ENCODE data around the gene MICAL3. TPM values are rescaled to one million over a fixed set of nuclear protein-coding genes. Genes with fewer than 3 reads are reported as not detected.

The MICAL3 gene
- total RNA-seq, 1 donor from 2014 or later = 31.2 TPM

DNA sequence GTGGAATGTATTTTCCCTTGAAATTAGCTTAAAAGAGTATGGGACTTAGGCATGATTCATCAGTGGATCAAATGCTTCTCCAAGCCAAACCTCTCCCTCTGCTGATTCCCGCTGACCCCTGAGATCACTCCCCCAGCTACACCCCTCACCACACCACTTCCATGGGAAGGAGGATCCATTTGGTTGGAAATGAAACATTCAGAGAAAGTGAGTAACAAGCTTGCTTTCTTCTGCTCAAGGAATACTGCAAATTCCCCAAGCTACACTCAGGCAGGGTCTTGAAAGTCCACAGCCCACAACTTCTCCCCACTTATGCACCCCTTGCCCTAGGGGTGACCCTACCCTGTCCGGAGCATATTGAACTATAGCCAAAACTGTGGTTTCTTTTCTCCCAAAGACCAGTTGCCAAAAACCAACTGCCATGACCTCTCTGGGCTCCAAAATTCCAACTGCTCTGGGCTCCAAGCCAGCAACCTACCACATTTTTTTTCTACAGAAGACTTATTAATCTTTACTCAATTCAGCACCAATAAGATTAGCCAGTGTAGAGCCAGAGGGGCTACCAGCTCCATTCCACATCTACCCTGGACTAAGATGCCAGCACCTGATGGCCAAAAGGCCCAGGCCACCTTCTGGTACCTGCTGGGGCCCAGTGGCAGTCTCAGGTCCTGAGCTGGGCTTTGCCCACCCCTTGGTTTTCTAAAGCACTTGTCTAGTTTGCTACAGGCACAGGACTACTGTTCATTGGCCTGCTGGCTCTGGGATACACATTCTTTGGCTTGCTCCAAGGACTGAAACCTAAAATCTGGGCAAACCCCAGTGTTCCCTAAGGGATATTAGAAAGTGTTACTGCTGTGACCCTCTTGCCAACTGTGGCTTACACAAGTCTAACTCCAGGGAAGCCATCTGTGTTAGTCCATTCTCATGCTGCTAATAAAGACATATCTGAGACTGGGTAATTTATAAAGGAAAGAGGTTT is 101.1 kb downstream of the MICAL3 start:
- DNase-seq (no peak), ATAC-seq (no peak)
- H3K4me1 ChIP-seq = peaks cover 61% of the 10 kb centered on the region
- TF ChIP-seq, protein P1, sequence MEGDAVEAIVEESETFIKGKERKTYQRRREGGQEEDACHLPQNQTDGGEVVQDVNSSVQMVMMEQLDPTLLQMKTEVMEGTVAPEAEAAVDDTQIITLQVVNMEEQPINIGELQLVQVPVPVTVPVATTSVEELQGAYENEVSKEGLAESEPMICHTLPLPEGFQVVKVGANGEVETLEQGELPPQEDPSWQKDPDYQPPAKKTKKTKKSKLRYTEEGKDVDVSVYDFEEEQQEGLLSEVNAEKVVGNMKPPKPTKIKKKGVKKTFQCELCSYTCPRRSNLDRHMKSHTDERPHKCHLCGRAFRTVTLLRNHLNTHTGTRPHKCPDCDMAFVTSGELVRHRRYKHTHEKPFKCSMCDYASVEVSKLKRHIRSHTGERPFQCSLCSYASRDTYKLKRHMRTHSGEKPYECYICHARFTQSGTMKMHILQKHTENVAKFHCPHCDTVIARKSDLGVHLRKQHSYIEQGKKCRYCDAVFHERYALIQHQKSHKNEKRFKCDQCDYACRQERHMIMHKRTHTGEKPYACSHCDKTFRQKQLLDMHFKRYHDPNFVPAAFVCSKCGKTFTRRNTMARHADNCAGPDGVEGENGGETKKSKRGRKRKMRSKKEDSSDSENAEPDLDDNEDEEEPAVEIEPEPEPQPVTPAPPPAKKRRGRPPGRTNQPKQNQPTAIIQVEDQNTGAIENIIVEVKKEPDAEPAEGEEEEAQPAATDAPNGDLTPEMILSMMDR (IDR thresholded peaks at IDR 0.05) = no peak
- no peak overlapping the region for H3K27ac ChIP-seq
- no peaks in the 10 kb centered on the region for H3K9me3 ChIP-seq
- intact Hi-C loops (cut with DNase I) = no loop called here
- H3K27me3 ChIP-seq = no peaks in the 10 kb centered on the region
- H3K36me3 ChIP-seq = no peaks in the 10 kb centered on the region
- H3K4me3 ChIP-seq = no peak overlapping the region

DNA sequence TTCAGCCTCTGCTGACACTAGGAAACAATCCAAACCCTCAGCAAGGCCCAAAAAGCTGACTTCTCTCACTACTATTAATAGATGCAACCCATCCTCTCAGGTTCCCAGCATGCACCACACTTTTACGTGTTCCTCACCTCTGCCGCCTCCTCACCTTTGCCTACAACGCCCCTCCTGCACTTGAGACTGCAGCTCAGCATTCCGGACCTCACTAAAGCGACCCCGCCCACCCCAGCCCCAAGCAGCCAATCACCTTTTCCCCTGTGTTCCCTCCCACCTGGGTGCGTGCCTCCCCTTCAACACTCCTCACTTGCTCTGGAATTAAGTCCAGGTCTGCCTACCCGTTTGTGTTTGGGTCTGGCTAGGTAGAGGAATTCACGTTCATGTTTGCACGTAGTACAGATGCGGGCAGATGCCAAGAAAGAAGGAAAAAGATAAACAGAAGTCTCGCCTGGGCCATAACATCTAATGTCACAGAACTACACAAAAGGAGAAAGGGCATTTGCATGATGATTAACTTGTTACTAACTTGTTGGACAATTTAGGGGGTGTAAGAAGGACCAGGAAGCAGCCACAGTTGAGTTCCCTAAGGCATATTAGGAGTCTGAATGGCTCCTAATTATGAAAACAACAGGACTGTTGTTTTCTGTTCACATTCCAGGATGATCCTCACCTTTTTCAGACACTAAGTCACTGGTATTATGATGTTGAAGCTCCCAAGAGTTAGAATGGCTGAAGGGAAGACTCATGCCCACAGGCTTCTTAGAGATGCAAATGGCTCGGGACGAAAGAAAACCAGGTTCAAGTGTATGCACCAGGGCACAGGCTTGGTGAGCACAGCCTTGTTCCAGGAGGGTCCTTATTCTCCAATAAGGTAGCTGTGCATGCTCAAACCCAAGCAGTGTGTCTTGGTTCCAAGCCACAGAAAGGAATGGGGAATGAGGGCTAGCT is 102.2 kb downstream of the MICAL3 start:
- Histone ChIP-seq H3K36me3 (no peaks in the 10 kb centered on the region), H3K9me3 (no peaks in the 10 kb centered on the region), H3K27me3 (no peaks in the 10 kb centered on the region), H3K4me3 (no peak overlapping the region), H3K4me1 (peaks cover 61% of the 10 kb centered on the region), H3K27ac (no peak overlapping the region)
- peak; percentile 70 for ATAC-seq
- intact Hi-C loops (cut with DNase I) = no loop called here
- no peak for DNase-seq
- TF ChIP-seq, protein P1 (IDR thresholded peaks at IDR 0.05) = no peak

- Histone ChIP-seq H3K27ac (peak overlapping the region; percentile 30), H3K4me3 (no peak overlapping the region), H3K9me3 (no peaks in the 10 kb centered on the region), H3K4me1 (peaks cover 61% of the 10 kb centered on the region), H3K27me3 (no peaks in the 10 kb centered on the region), H3K36me3 (no peaks in the 10 kb centered on the region)
- no peak for DNase-seq
- TF ChIP-seq, protein P1 (IDR thresholded peaks at IDR 0.05) = no peak
- intact Hi-C loops (cut with DNase I) = no loop called here
- ATAC-seq = no peak
These were observed 103.2 kb downstream of the MICAL3 start for GRCh38 chr22:17920992-17921650.

DNA sequence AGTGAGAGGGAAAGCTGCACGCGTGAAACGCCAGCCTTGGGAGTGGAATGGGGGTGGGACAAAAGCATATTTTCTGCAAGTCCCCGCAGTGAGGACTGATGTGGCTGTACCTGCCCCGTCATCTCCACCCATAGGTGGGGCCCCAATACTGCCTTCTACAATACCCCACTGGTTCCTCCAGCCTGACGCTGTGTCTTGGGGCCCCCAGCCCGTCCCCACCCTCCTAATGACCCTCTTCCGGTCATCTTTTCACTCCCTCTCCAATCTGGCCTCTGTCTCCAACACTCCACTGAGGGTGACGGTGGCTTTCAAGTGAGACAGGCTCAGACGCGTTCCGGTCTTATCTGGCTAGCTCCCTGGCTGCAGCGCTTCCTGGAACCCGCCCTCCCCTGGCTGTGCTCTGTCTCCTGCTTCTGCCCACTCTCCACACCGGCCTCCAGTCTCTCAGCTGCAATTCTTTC is 104.2 kb downstream of the MICAL3 start:
- H3K4me3 ChIP-seq = no peak overlapping the region

More for the DNA sequence above, 104.2 kb downstream of the MICAL3 start:
- TF ChIP-seq, protein P1 (IDR thresholded peaks at IDR 0.05) = peak; percentile 6
- ATAC-seq = peak; percentile 56
- H3K27ac ChIP-seq = peak overlapping the region; percentile 34
- no peaks in the 10 kb centered on the region for H3K27me3 ChIP-seq
- peaks cover 55% of the 10 kb centered on the region for H3K4me1 ChIP-seq
- DNase-seq = no peak
- intact Hi-C loops (cut with DNase I) = no loop called here
- no peaks in the 10 kb centered on the region for H3K9me3 ChIP-seq
- no peaks in the 10 kb centered on the region for H3K36me3 ChIP-seq

All from upper lobe of right lung (tissue), 1 donor.